Activated CD4-positive, alpha-beta memory T cell treated with anti-CD3 and anti-CD28 coated beads, Interleukin-2, amount 10 ng/mL, durations not matched to agents 7 days and 5 days (primary cell): ENCODE measurements around the gene FBXO30. TPM values are rescaled to one million over a fixed set of nuclear protein-coding genes. Genes with fewer than 3 reads are reported as not detected.

ENCODE experiments used
- CTCF ChIA-PET: fragments of 350-600 bp; sonication (Branson Sonifier 250); formaldehyde crosslinking; loops from one replicate; lab custom pipeline; 2021; ENCODE audit warnings: antibody characterized with exemption, inconsistent platforms; lab: Charles Lee
- POLR2A ChIA-PET: fragments of 350-600 bp; sonication (Branson Sonifier 250); formaldehyde crosslinking; loops from one replicate; lab custom pipeline; 2021; ENCODE audit warnings: antibody characterized with exemption; lab: Charles Lee
- DNase-seq: peaks from one replicate; pipeline ENCODE4 v3.0.0-alpha.2; 2020
- H3K27ac Mint-ChIP-seq: one replicate; pipeline ENCODE4 v1.8.0; 2021; ENCODE audit warnings: mild to moderate bottlenecking, mixed read lengths
- H3K27me3 Mint-ChIP-seq: one replicate; pipeline ENCODE4 v1.8.0; 2021; ENCODE audit warnings: mixed read lengths
- H3K36me3 Mint-ChIP-seq: one replicate; pipeline ENCODE4 v1.8.0; 2021; ENCODE audit warnings: low read depth, mixed read lengths
- H3K4me1 Mint-ChIP-seq: one replicate; pipeline ENCODE4 v1.8.0; 2021; ENCODE audit warnings: mixed read lengths
- H3K4me3 Mint-ChIP-seq: one replicate; pipeline ENCODE4 v1.8.0; 2021; ENCODE audit warnings: mild to moderate bottlenecking, mixed read lengths
- H3K9me3 Mint-ChIP-seq: one replicate; pipeline ENCODE4 v1.8.0; 2021; ENCODE audit warnings: mixed read lengths
- total RNA-seq, 2 experiments: library from RNA; stranded (reverse); gene quantifications; one replicate each; pipeline ENCODE4 v1.2.3, GENCODE V29; 2021

Gene FBXO30
- total RNA-seq, 2 experiments from 2014 or later, result 5.0 to 5.5 TPM

GRCh38 chr6:145838305-145838704 is 23.7 kb upstream of the FBXO30 start:
- Mint-ChIP-seq H3K4me3 (no peak overlapping the region), H3K9me3 (no peaks in the 10 kb centered on the region), H3K27me3 (no peaks in the 10 kb centered on the region), H3K36me3 (no peaks in the 10 kb centered on the region), H3K4me1 (peaks cover 7% of the 10 kb centered on the region), H3K27ac (no peak overlapping the region)
- POLR2A ChIA-PET, result no interaction called here
- CTCF ChIA-PET, result no interaction called here
- DNase-seq, result no peak

DNA sequence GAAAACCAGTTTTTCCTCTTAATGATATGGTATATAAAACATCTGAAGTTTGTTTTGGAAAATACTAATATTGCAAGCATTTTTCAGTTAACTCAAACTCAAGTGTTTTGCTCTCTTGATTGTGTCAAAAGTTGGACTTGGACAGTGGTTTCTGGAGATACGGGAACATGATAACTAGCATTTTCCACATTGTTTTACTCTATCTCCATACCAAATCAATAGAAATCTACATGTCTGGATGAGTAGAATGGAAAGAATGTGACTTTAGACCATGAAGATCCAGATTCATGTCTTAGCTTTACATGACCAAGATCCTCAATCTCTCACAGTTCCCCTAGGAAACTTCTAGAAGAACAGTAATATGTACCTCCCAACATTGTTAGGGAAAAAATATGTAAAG is 22.2 kb upstream of the FBXO30 start:
- Mint-ChIP-seq H3K36me3 (no peaks in the 10 kb centered on the region), H3K9me3 (no peaks in the 10 kb centered on the region), H3K27ac (no peak overlapping the region), H3K4me1 (peaks cover 7% of the 10 kb centered on the region), H3K4me3 (no peak overlapping the region), H3K27me3 (no peaks in the 10 kb centered on the region)
- CTCF ChIA-PET, result no interaction called here
- POLR2A ChIA-PET, result no interaction called here
- no peak for DNase-seq

DNA sequence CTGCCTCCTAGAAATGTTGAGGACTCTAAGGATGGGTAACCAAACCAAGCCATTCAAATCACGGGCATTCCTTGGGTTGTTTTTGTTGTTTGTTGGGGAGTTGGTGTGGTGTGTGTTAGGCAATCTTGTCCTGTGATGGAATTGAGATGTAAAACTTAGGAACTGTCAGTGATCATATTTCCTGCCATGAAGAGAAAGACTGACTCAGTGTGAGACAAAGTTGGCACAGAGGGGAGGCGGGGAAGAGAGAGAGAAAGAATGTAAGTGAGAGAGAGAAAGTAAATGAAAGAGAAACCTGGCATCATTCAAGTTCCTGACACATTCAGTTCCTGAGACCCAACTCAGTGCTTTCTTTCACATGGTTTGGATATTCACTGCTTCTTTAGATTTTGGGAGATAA is 21.6 kb upstream of the FBXO30 start:
- no peak for DNase-seq
- H3K36me3 Mint-ChIP-seq, result no peaks in the 10 kb centered on the region
- peaks cover 7% of the 10 kb centered on the region for H3K4me1 Mint-ChIP-seq
- no peaks in the 10 kb centered on the region for H3K27me3 Mint-ChIP-seq
- ChIA-PET CTCF (no interaction called here), POLR2A (no interaction called here)
- H3K9me3 Mint-ChIP-seq, result no peaks in the 10 kb centered on the region
- no peak overlapping the region for H3K27ac Mint-ChIP-seq
- H3K4me3 Mint-ChIP-seq, result no peak overlapping the region

GRCh38 chr6:145830612-145831011 is 16.0 kb upstream of the FBXO30 start:
- Mint-ChIP-seq H3K36me3 (no peaks in the 10 kb centered on the region), H3K4me3 (no peak overlapping the region), H3K4me1 (no peaks in the 10 kb centered on the region), H3K9me3 (no peaks in the 10 kb centered on the region), H3K27me3 (no peaks in the 10 kb centered on the region), H3K27ac (no peak overlapping the region)
- CTCF ChIA-PET, result no interaction called here
- no peak for DNase-seq
- POLR2A ChIA-PET, result interaction anchor here (1.0 kb wide), 1 partner anchor 15 kb away, joined by 3 read pairs; no protein-coding TSS in a partner anchor

GRCh38 chr6:145829950-145830349 is 15.4 kb upstream of the FBXO30 start:
- H3K9me3 Mint-ChIP-seq, result no peaks in the 10 kb centered on the region
- DNase-seq, result no peak
- H3K27ac Mint-ChIP-seq, result no peak overlapping the region
- no peaks in the 10 kb centered on the region for H3K27me3 Mint-ChIP-seq
- ChIA-PET POLR2A (interaction anchor here (1.0 kb wide), 1 partner anchor 14 kb away, joined by 3 read pairs; no protein-coding TSS in a partner anchor), CTCF (no interaction called here)
- no peaks in the 10 kb centered on the region for H3K4me1 Mint-ChIP-seq
- no peak overlapping the region for H3K4me3 Mint-ChIP-seq
- H3K36me3 Mint-ChIP-seq, result no peaks in the 10 kb centered on the region

DNA sequence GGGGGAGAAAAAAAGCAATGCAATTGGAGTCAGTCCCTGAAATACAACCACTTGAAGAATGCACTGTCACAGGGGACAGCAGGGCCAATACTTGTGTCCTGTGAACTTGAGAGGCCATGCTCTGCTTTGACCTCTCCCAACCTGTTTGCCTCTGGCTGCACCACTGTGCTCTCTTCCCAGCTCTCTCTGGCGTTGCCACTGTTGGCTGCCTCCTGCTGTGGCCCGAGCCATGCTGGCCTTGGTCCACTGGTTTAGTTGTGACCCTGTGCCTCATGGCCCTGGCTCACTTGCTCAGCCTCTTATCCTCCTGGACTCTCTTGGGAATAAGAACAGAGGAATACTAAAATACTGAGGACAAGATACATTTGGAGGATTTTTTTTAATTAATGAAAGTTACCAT is 14.5 kb upstream of the FBXO30 start:
- H3K36me3 Mint-ChIP-seq, result no peaks in the 10 kb centered on the region
- H3K27ac Mint-ChIP-seq, result no peak overlapping the region
- no peaks in the 10 kb centered on the region for H3K4me1 Mint-ChIP-seq
- no peaks in the 10 kb centered on the region for H3K27me3 Mint-ChIP-seq
- ChIA-PET POLR2A (no interaction called here), CTCF (no interaction called here)
- H3K4me3 Mint-ChIP-seq, result no peak overlapping the region
- DNase-seq, result no peak
- no peaks in the 10 kb centered on the region for H3K9me3 Mint-ChIP-seq

GRCh38 chr6:145824344-145824743 is 9.7 kb upstream of the FBXO30 start:
- no peak overlapping the region for H3K4me3 Mint-ChIP-seq
- no peaks in the 10 kb centered on the region for H3K9me3 Mint-ChIP-seq
- H3K27me3 Mint-ChIP-seq, result no peaks in the 10 kb centered on the region
- POLR2A ChIA-PET, result interaction anchor here (2.1 kb wide), 1 partner anchor 10 kb away, joined by 12 read pairs; the partner anchor contains the start of gene FBXO30
- H3K4me1 Mint-ChIP-seq, result peaks cover 17% of the 10 kb centered on the region
- peaks cover 4% of the 10 kb centered on the region for H3K36me3 Mint-ChIP-seq
- CTCF ChIA-PET, result no interaction called here
- no peak for DNase-seq
- no peak overlapping the region for H3K27ac Mint-ChIP-seq

- peaks cover 17% of the 10 kb centered on the region for H3K4me1 Mint-ChIP-seq
- POLR2A ChIA-PET, result interaction anchor here (2.1 kb wide), 1 partner anchor 9 kb away, joined by 12 read pairs; the partner anchor contains the start of gene FBXO30
- CTCF ChIA-PET, result no interaction called here
- H3K27ac Mint-ChIP-seq, result no peak overlapping the region
- H3K27me3 Mint-ChIP-seq, result no peaks in the 10 kb centered on the region
- no peak overlapping the region for H3K4me3 Mint-ChIP-seq
- H3K9me3 Mint-ChIP-seq, result no peaks in the 10 kb centered on the region
- peaks cover 4% of the 10 kb centered on the region for H3K36me3 Mint-ChIP-seq
- DNase-seq, result no peak
Measured at GRCh38 chr6:145823328-145823944, 8.8 kb upstream of the FBXO30 start.

DNA sequence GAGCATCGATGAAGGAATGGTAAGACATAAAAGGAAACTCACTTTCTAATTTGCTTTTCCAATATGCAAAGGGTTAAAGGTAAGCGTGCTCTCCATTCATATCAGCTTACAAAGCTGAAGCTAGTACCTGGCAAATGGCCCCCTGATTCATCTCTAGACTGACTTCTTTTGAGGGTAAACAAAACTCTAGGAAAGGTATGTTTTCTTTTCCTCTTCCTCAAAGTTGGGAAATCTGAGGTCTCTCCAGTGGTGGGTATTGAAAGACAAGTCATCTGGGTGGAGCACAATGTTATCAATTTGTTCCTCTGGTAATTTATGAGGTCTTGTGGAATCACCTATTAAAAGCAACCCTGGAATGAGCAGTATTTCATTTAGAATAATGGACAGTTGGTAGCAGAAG is 7.9 kb upstream of the FBXO30 start:
- Mint-ChIP-seq H3K4me3 (no peak overlapping the region), H3K27me3 (no peaks in the 10 kb centered on the region), H3K4me1 (peaks cover 17% of the 10 kb centered on the region), H3K9me3 (no peaks in the 10 kb centered on the region), H3K36me3 (peaks cover 4% of the 10 kb centered on the region), H3K27ac (no peak overlapping the region)
- ChIA-PET POLR2A (no interaction called here), CTCF (no interaction called here)
- DNase-seq, result no peak

GRCh38 chr6:145819994-145820393 is 5.4 kb upstream of the FBXO30 start:
- Mint-ChIP-seq H3K27ac (no peak overlapping the region), H3K4me3 (no peak overlapping the region), H3K4me1 (peaks cover 31% of the 10 kb centered on the region), H3K9me3 (no peaks in the 10 kb centered on the region), H3K27me3 (no peaks in the 10 kb centered on the region), H3K36me3 (peaks cover 4% of the 10 kb centered on the region)
- POLR2A ChIA-PET, result interaction anchor here (1.3 kb wide), 1 partner anchor 46 kb away, joined by 4 read pairs; no protein-coding TSS in a partner anchor
- CTCF ChIA-PET, result no interaction called here
- DNase-seq, result no peak

DNA sequence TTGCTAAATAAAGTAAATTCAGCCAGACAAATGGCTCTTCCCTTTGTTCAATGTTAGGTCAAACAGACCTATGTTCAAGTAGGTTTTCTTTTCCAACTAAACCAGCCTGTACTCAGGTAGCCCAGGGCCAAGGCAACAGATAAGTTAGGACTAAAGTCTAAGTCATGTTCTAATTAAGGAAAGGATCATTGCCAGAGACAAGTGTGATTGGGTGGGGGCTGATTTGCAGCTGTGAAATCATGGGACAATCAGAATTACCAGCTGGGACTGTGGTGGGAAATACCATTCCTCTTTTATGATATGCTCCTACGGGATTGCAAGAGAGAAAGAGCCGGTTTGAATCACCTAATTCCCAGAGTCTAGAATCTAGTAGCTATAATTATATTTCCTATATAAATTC is 4.2 kb upstream of the FBXO30 start:
- CTCF ChIA-PET, result no interaction called here
- Mint-ChIP-seq H3K36me3 (peaks cover 4% of the 10 kb centered on the region), H3K4me1 (peaks cover 33% of the 10 kb centered on the region), H3K27me3 (no peaks in the 10 kb centered on the region), H3K9me3 (no peaks in the 10 kb centered on the region), H3K27ac (no peak overlapping the region), H3K4me3 (no peak overlapping the region)
- no peak for DNase-seq
- POLR2A ChIA-PET, result interaction anchor here (0.7 kb wide), 1 partner anchor 83 kb away, joined by 3 read pairs; no protein-coding TSS in a partner anchor

DNA sequence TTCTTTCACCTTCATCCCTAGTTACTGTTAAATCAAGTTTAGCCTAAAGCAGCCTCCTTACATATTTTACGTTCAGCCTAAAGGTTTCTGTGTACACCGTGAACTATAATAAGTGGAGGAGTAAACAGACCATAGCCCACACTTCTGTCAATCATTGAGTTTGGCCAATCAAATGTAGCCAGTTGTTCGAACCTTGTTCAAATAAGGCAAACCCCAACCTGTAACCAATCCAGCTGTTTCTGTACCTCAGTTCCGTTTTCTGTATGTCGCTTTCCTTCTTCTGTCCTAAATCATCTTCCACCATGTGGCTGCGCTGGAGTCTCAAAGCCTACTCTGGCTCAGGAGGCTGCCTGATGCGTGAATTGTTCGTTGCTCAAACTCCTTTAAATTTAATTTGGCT is 1.8 kb upstream of the FBXO30 start:
- DNase-seq, result no peak
- Mint-ChIP-seq H3K9me3 (no peaks in the 10 kb centered on the region), H3K27me3 (no peaks in the 10 kb centered on the region), H3K4me1 (peaks cover 39% of the 10 kb centered on the region), H3K36me3 (peaks cover 4% of the 10 kb centered on the region), H3K4me3 (no peak overlapping the region), H3K27ac (no peak overlapping the region)
- CTCF ChIA-PET, result no interaction called here
- POLR2A ChIA-PET, result interaction anchor here (1.0 to 3.6 kb wide), 5 partner anchors 49 to 148 kb away, joined by 3 to 84 read pairs (median 21); partner anchors contain the start of genes EPM2A and SHPRH

DNA sequence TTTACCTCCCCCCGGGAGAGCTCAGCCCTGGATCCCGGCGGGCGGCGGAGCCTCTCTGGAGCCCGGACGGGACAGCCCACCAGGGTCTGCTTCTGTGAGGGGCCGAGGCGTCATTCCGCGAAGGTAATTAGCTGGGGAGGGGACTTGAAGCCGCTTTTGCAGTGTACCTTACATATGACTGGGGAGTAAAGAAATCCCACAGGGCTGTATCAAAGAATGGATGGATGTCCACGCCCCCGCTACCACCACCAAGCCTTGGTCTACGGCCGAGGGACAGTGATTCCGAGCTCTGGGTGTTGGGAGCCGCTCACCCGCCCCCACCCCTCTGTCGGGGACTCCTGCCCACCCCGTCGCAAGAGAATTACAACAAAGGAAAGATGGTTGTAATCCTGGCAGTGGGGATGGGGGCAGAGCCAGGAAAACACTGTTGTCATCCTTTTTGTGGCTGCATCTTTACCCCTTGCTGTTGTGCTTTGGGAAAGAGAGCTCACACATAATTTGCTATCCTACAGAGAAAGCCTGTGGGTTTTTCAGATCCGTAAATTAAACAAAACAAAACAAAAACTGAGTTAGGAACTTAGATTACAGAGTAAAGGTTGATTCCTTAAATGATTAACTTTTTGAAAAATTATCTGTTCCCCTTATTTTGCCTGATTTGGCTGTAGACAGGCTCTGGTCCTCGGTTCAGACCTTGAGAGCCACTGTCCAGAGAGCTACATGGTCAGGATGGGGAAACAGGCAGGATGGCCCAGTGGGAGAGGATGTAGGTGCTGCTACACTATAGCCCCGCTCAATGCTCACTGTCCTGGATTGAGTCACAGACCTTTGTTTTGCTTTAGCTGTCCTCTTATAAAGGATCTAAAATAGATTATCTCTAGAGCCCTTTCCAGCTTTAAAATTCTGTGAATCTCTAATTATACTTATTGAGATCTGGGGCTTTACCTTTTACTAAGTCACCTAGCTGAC is 997 bp upstream of the FBXO30 start:
- Mint-ChIP-seq H3K4me1 (peaks cover 38% of the 10 kb centered on the region), H3K9me3 (no peaks in the 10 kb centered on the region), H3K36me3 (no peaks in the 10 kb centered on the region), H3K27ac (peak overlapping the region; percentile 88), H3K4me3 (peak overlapping the region; percentile 91), H3K27me3 (no peaks in the 10 kb centered on the region)
- no peak for DNase-seq
- ChIA-PET CTCF (interaction anchor here (0.9 to 1.9 kb wide), 8 partner anchors 11 to 112 kb away, joined by 3 to 7 read pairs (median 3); partner anchors contain the start of gene EPM2A), POLR2A (interaction anchor here (0.8 to 3.6 kb wide), 13 partner anchors 9 to 1232 kb away, joined by 3 to 84 read pairs (median 5); partner anchors contain the start of genes EPM2A and SHPRH)
